IMR-90 (cell line): Measurements from ENCODE around the gene RADIL. TPM values are rescaled to one million over a fixed set of nuclear protein-coding genes. Genes with fewer than 3 reads are reported as not detected.

ENCODE experiments used
- ATAC-seq: fragments of 200-7000 bp; cut with Tn5 transposase; 2 replicates; pipeline ENCODE4 v1.9.1; 2020; ENCODE audit warnings: low read depth, mild to moderate bottlenecking, moderate library complexity
- BruUV-seq: library from RNA; stranded (reverse); fragments of 400-500 nt; replicated peaks from 2 replicates; lab custom pipeline; 2021; lab: Mats Ljungman, UMichigan
- CTCF ChIA-PET: fragments of 300-600 bp; formaldehyde crosslinking; extraction: SDS; loops from one replicate; lab custom pipeline; 2021; ENCODE audit warnings: antibody characterized with exemption; lab: Yijun Ruan, JAX
- POLR2A ChIA-PET: fragments of 300-600 bp; sonication (Branson Sonifier 250); formaldehyde crosslinking; loops from one replicate; lab custom pipeline; 2022; ENCODE audit warnings: antibody characterized with exemption; ENCODE audit not compliant: unreplicated experiment; lab: Charles Lee
- DNase-seq: peaks from one replicate; pipeline ENCODE4 v3.0.0; 2013
- H2AFZ ChIP-seq: replicated peaks from 2 replicates; pipeline ENCODE3; 2013; ENCODE audit warnings: low read length, mild to moderate bottlenecking; ENCODE audit not compliant: poor library complexity
- H2AK5ac ChIP-seq: 2 replicates; pipeline ENCODE4 v1.6.1; 2013; ENCODE audit warnings: low read depth, low read length, inconsistent platforms
- H2AK9ac ChIP-seq: replicated peaks from 2 replicates; pipeline ENCODE3; 2013; ENCODE audit warnings: mild to moderate bottlenecking, low read depth, low read length, moderate library complexity; ENCODE audit not compliant: poor library complexity
- H2BK120ac ChIP-seq: 2 replicates; pipeline ENCODE4 v1.6.1; 2013; ENCODE audit warnings: low read depth, low read length, inconsistent platforms
- H2BK15ac ChIP-seq: 3 replicates; pipeline ENCODE4 v1.6.1; 2013; ENCODE audit warnings: low read depth, low read length, inconsistent platforms
- H2BK20ac ChIP-seq: 2 replicates; pipeline ENCODE4 v1.6.1; 2013; ENCODE audit warnings: low read depth, mild to moderate bottlenecking, inconsistent platforms, low read length, moderate library complexity
- H2BK5ac ChIP-seq: 2 replicates; pipeline ENCODE4 v1.6.1; 2013; ENCODE audit warnings: mild to moderate bottlenecking, low read depth, low read length, inconsistent platforms; ENCODE audit not compliant: poor library complexity, severe bottlenecking
- H3K14ac ChIP-seq: replicated peaks from 2 replicates; pipeline ENCODE4 v1.6.1; 2013; ENCODE audit warnings: low read depth, low read length, inconsistent platforms
- H3K18ac ChIP-seq: 2 replicates; pipeline ENCODE4 v1.6.1; 2013; ENCODE audit warnings: low read depth, low read length, control low read depth
- H3K23ac ChIP-seq: 2 replicates; pipeline ENCODE4 v1.6.1; 2013; ENCODE audit warnings: low read depth, low read length, inconsistent platforms
- H3K27ac ChIP-seq: 2 replicates; pipeline ENCODE4 v1.5.1; 2013; ENCODE audit warnings: mild to moderate bottlenecking, control low read depth, low read length; ENCODE audit not compliant: insufficient read depth
- H3K27me3 ChIP-seq: 2 replicates; pipeline ENCODE4 v1.6.1; 2013; ENCODE audit warnings: low read length; ENCODE audit not compliant: control insufficient read depth, insufficient read depth
- H3K36me3 ChIP-seq: 2 replicates; pipeline ENCODE4 v1.6.1; 2013; ENCODE audit warnings: low read length, mixed read lengths; ENCODE audit not compliant: control insufficient read depth, insufficient read depth
- H3K4ac ChIP-seq: 2 replicates; pipeline ENCODE4 v1.6.1; 2013; ENCODE audit warnings: low read depth, low read length, inconsistent platforms
- H3K4me1 ChIP-seq: 2 replicates; pipeline ENCODE4 v1.6.1; 2013; ENCODE audit warnings: low read length, mixed read lengths; ENCODE audit not compliant: control insufficient read depth, insufficient read depth
- H3K4me2 ChIP-seq: 2 replicates; pipeline ENCODE4 v1.6.1; 2013; ENCODE audit warnings: low read depth, mild to moderate bottlenecking, control low read depth, low read length, moderate library complexity
- H3K4me3 ChIP-seq: 2 replicates; pipeline ENCODE4 v1.5.1; 2013; ENCODE audit warnings: low read depth, mild to moderate bottlenecking, control low read depth, low read length, moderate library complexity; ENCODE audit not compliant: insufficient read depth
- H3K56ac ChIP-seq: 2 replicates; pipeline ENCODE4 v1.6.1; 2013; ENCODE audit warnings: low read length, inconsistent platforms; ENCODE audit not compliant: insufficient read depth; ENCODE audit errors: extremely low read depth
- H3K79me1 ChIP-seq, 2 experiments: 2 replicates each; pipeline ENCODE4 v1.6.1; 2013; ENCODE audit warnings: low read length in 2 of 2, inconsistent platforms in 1 of 2, low read depth in 1 of 2
- H3K9ac ChIP-seq: 2 replicates; pipeline ENCODE4 v1.6.1; 2013; ENCODE audit warnings: low read depth, low read length, control low read depth
- H3K9me1 ChIP-seq: 2 replicates; pipeline ENCODE4 v1.6.1; 2013; ENCODE audit warnings: low read length, inconsistent platforms; ENCODE audit not compliant: insufficient read depth
- H3K9me3 ChIP-seq: 2 replicates; pipeline ENCODE4 v1.6.1; 2013; ENCODE audit warnings: low read length; ENCODE audit not compliant: control insufficient read depth, insufficient read depth
- H4K20me1 ChIP-seq: 2 replicates; pipeline ENCODE4 v1.6.1; 2013; ENCODE audit warnings: low read length, inconsistent platforms; ENCODE audit not compliant: insufficient read depth
- H4K5ac ChIP-seq: 2 replicates; pipeline ENCODE4 v1.6.1; 2013; ENCODE audit warnings: mild to moderate bottlenecking, low read depth, low read length, control low read depth
- H4K8ac ChIP-seq, 2 experiments: 2 replicates each; pipeline ENCODE4 v1.6.1; 2013; ENCODE audit warnings: low read depth in 2 of 2, low read length in 2 of 2, control low read depth in 1 of 2, inconsistent platforms in 1 of 2
- H4K91ac ChIP-seq: 2 replicates; pipeline ENCODE4 v1.6.1; 2013; ENCODE audit warnings: low read depth, low read length, inconsistent platforms; ENCODE audit not compliant: insufficient read depth
- BHLHE40 ChIP-seq: fragments of 150-350 bp; IDR thresholded peaks from 2 replicates; pipeline ENCODE4 v1.6.1; 2016; ENCODE audit warnings: mild to moderate bottlenecking, low read depth, low read length
- CEBPB ChIP-seq: IDR thresholded peaks from 2 replicates; pipeline ENCODE4 v1.6.1; 2012; ENCODE audit warnings: low read depth, low read length, improper control_type of control experiment
- CHD1 ChIP-seq: IDR thresholded peaks from 2 replicates; pipeline ENCODE4 v1.6.1; 2012; ENCODE audit warnings: low read depth, low read length, improper control_type of control experiment
- CTCF ChIP-seq: conservative IDR thresholded peaks from 2 replicates; pipeline ENCODE4 v1.5.1; 2012; ENCODE audit warnings: mild to moderate bottlenecking, low read depth, low read length, improper control_type of control experiment
- ELK1 ChIP-seq: fragments of 150-350 bp; IDR thresholded peaks from 2 replicates; pipeline ENCODE4 v1.6.1; 2016; ENCODE audit warnings: low read depth, mild to moderate bottlenecking, low read length, moderate library complexity, borderline replicate concordance
- FOS ChIP-seq: fragments of 150-350 bp; IDR thresholded peaks from 2 replicates; pipeline ENCODE4 v1.6.1; 2016; ENCODE audit warnings: low read depth, low read length
- MAFK ChIP-seq: IDR thresholded peaks from 2 replicates; pipeline ENCODE4 v1.6.1; 2012; ENCODE audit warnings: low read depth, low read length, improper control_type of control experiment
- MAZ ChIP-seq: IDR thresholded peaks from 2 replicates; pipeline ENCODE4 v1.6.1; 2012; ENCODE audit warnings: low read depth, mild to moderate bottlenecking, low read length, improper control_type of control experiment, moderate library complexity, borderline replicate concordance
- MXI1 ChIP-seq: IDR thresholded peaks from 2 replicates; pipeline ENCODE4 v1.6.1; 2012; ENCODE audit warnings: low read depth, mild to moderate bottlenecking, low read length, moderate library complexity, borderline replicate concordance
- NFE2L2 ChIP-seq: fragments of 150-350 bp; IDR thresholded peaks from 2 replicates; pipeline ENCODE4 v1.6.1; 2016; ENCODE audit warnings: low read depth, mild to moderate bottlenecking, low read length
- POLR2A ChIP-seq: IDR thresholded peaks from 2 replicates; pipeline ENCODE4 v1.6.1; 2012; ENCODE audit warnings: mild to moderate bottlenecking, low read depth, low read length
- RAD21 ChIP-seq: IDR thresholded peaks from 2 replicates; pipeline ENCODE4 v1.6.1; 2012; ENCODE audit warnings: low read length, improper control_type of control experiment
- RCOR1 ChIP-seq: IDR thresholded peaks from 2 replicates; pipeline ENCODE4 v1.6.1; 2012; ENCODE audit warnings: mild to moderate bottlenecking, low read length, improper control_type of control experiment; ENCODE audit not compliant: insufficient replicate concordance
- RFX5 ChIP-seq: IDR thresholded peaks from 2 replicates; pipeline ENCODE4 v1.8.0; 2012; ENCODE audit warnings: low read depth, mild to moderate bottlenecking, low read length, moderate library complexity
- SMC3 ChIP-seq: fragments of 150-350 bp; IDR thresholded peaks from 2 replicates; pipeline ENCODE4 v1.6.1; 2016; ENCODE audit warnings: low read depth, mild to moderate bottlenecking, antibody characterized with exemption, low read length, moderate library complexity
- USF2 ChIP-seq: fragments of 150-350 bp; IDR thresholded peaks from 2 replicates; pipeline ENCODE4 v1.6.1; 2017; ENCODE audit warnings: mild to moderate bottlenecking, antibody characterized with exemption, low read length, low read depth
- WGBS, 2 experiments: methylation state at CpG; one replicate each; pipeline versions ENCODE4 v1.1.5 to v1.1.7; 2013; ENCODE audit warnings: missing lambda C conversion rate in 2 of 2; ENCODE audit not compliant: insufficient read length in 1 of 2; ENCODE audit errors: extremely low coverage in 2 of 2; 5-methylcytosine and 5-hydroxymethylcytosine counted together
- dilution Hi-C: fragments of 300-500 bp; cut with HindIII; formaldehyde crosslinking; loops from one replicate; pipeline ENCODE4 v1.14.3; 2018; ENCODE audit warnings: low sequenced_read_pairs; ENCODE audit not compliant: unreplicated experiment
- in situ Hi-C: fragments of 300-500 bp; cut with MboI; formaldehyde crosslinking; loops from 3 replicates; pipeline ENCODE4 v1.14.3; 2019; ENCODE audit warnings: low sequenced_read_pairs, inconsistent platforms, mixed read lengths
- intact Hi-C: fragments of 100-400 bp; cut with micrococcal nuclease; formaldehyde crosslinking; loops from 2 replicates; pipeline ENCODE4 v1.10.0; 2022
- polyA plus RNA-seq, 3 experiments: library from polyadenylated mRNA; depleted of rRNA; stranded (reverse); fragments of >200 nt; gene quantifications; 2 replicates each; pipeline ENCODE4 v1.2.3, GENCODE V29; 2012; ENCODE audit warnings: low replicate concordance in 1 of 3
- total RNA-seq: library from RNA; depleted of rRNA; stranded (reverse); fragments of >200 nt; gene quantifications from 2 replicates; pipeline ENCODE4 v1.2.3, GENCODE V29; 2012

Gene RADIL
- total and polyA plus RNA-seq, 2 of the 4 experiments (the other 2 are of a cell fraction), result 0.18 to 0.48 TPM

GRCh38 chr7:4758791-4759190, 124.7 kb downstream of the RADIL start:
- H3K4me3 ChIP-seq, result no peak overlapping the region
- dilution Hi-C loops, result no loop called here
- no peak overlapping the region for H3K4ac ChIP-seq
- H4K8ac ChIP-seq, result no peak overlapping the region
- no peak overlapping the region for H3K18ac ChIP-seq
- DNase-seq (no peak), ATAC-seq (no peak)
- peaks cover 83% of the 10 kb centered on the region for H3K36me3 ChIP-seq
- H3K23ac ChIP-seq, result no peak overlapping the region
- ChIA-PET POLR2A (no interaction called here), CTCF (no interaction called here)
- H2AK9ac ChIP-seq, result no peak overlapping the region
- WGBS, 2 experiments, result 89% methylated on average over 25 of the region's 29 CpGs; no CpG with 5 or more reads in 1 of the 2 experiments
- no peak overlapping the region for H3K14ac ChIP-seq
- peaks cover 4% of the 10 kb centered on the region; the same call in 1 of the 2 replicates for H4K20me1 ChIP-seq
- no peaks in the 10 kb centered on the region for H3K4me1 ChIP-seq
- no peaks in the 10 kb centered on the region for H3K27me3 ChIP-seq
- no peaks in the 10 kb centered on the region for H3K9me3 ChIP-seq
- TF ChIP-seq MAZ (no peak), RCOR1 (no peak), FOS (no peak), POLR2A (no peak), USF2 (no peak), CTCF (no peak), SMC3 (no peak), MAFK (no peak), CEBPB (no peak), ELK1 (no peak), RAD21 (no peak), BHLHE40 (no peak), RFX5 (no peak), MXI1 (no peak), NFE2L2 (no peak), CHD1 (no peak)
- peaks cover 3 to 17% of the 10 kb centered on the region in 2 experiments for H3K79me1 ChIP-seq
- no peaks in the 10 kb centered on the region for H3K9me1 ChIP-seq
- no peak overlapping the region for H2BK20ac ChIP-seq
- H2BK120ac ChIP-seq, result no peak overlapping the region
- H3K4me2 ChIP-seq, result no peak overlapping the region
- intact Hi-C loops, result no loop called here
- H2AFZ ChIP-seq, result no peak overlapping the region
- H4K91ac ChIP-seq, result no peak overlapping the region
- no peak overlapping the region for H2AK5ac ChIP-seq
- no peak overlapping the region for H3K56ac ChIP-seq
- in situ Hi-C loops, result loop anchor here (25.0 kb wide), 1 partner anchor 1896 kb away; no protein-coding TSS in a partner anchor
- no TSS peak for BruUV-seq
- H4K5ac ChIP-seq, result no peak overlapping the region
- no peak overlapping the region for H2BK15ac ChIP-seq
- H3K27ac ChIP-seq, result no peak overlapping the region
- H3K9ac ChIP-seq, result no peak overlapping the region
- H2BK5ac ChIP-seq, result no peak overlapping the region
